Right kidney (tissue), 1 donor: ENCODE data around the gene CD40.

ENCODE experiments used
- DNase-seq: peaks from one replicate; pipeline ENCODE4 v3.0.0-alpha.2; 2016

The CD40 gene

GRCh38 chr20:46122071-46122470, 4.0 kb downstream of the CD40 start:
- DNase-seq = no peak

- no peak for DNase-seq
Observed at GRCh38 chr20:46122516-46123481, 4.7 kb downstream of the CD40 start.

- no peak for DNase-seq
Observed at GRCh38 chr20:46123482-46124245, 5.5 kb downstream of the CD40 start.

- DNase-seq = no peak
Observed at GRCh38 chr20:46126440-46127056, 8.4 kb downstream of the CD40 start.

- no peak for DNase-seq
Observed at GRCh38 chr20:46127396-46128010, 9.4 kb downstream of the CD40 start.

- no peak for DNase-seq
Observed at GRCh38 chr20:46128310-46129151, 10.4 kb downstream of the CD40 start.

GRCh38 chr20:46129955-46130481, 11.9 kb downstream of the CD40 start:
- no peak for DNase-seq

- DNase-seq = no peak
Observed at GRCh38 chr20:46130534-46130933, 12.4 kb downstream of the CD40 start.

GRCh38 chr20:46131396-46131795, 13.3 kb downstream of the CD40 start:
- no peak for DNase-seq

GRCh38 chr20:46132705-46133120, 14.6 kb downstream of the CD40 start:
- peak; percentile 47 for DNase-seq

GRCh38 chr20:46133886-46134654, 16.0 kb downstream of the CD40 start:
- DNase-seq = no peak

- no peak for DNase-seq
Observed at GRCh38 chr20:46134716-46135115, 16.6 kb downstream of the CD40 start.

- no peak for DNase-seq
Observed at GRCh38 chr20:46135856-46136633, 17.9 kb downstream of the CD40 start.

GRCh38 chr20:46137816-46138215, 19.7 kb downstream of the CD40 start:
- DNase-seq = no peak

- DNase-seq = no peak
Observed at GRCh38 chr20:46139266-46139889, 21.3 kb downstream of the CD40 start.

- DNase-seq = no peak
Observed at GRCh38 chr20:46139908-46140482, 21.9 kb downstream of the CD40 start.

- DNase-seq = no peak
Observed at GRCh38 chr20:46142124-46142523, 24.0 kb downstream of the CD40 start.

GRCh38 chr20:46144432-46145025, 26.4 kb downstream of the CD40 start:
- no peak for DNase-seq
